Stimulated activated CD4-positive, alpha-beta T cell treated with anti-CD3 and anti-CD28 coated beads, Interleukin-12 subunit alpha, Interleukin-12 subunit beta, amount 100 ng/mL, for 48 hours (primary cell): ENCODE data around the gene ATRNL1.
"Not testable (repeated sequence)": the region's sequence is repeated elsewhere in the genome, so short reads cannot be mapped to it uniquely, and the experiment has no call there.

Experiments
- DNase-seq, 3 donors: peaks; one replicate each; pipeline ENCODE4 v3.0.0-alpha.2; 2020; ENCODE audit warnings: low read depth in 2 of 3, low spot score in 1 of 3

The ATRNL1 gene

DNA sequence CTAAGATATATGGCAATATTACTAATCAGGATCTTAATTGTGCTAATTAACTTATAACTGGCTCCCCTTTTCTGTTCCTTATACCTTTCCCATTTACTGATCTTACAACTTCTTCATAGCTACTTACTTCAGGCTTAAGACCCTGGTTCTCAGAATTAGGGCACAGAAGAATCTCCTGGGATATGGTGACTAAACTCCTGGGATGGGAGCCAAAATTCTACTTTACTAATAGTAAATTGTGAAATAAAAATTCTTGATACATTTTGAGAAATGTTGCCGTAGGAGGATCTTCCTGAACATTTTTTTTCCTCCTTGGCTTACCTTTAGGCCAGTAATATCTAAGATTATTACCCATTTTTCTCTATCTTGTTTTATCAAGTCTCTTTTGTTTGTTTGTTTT, 309.5 kb downstream of the ATRNL1 start:
- DNase-seq, result no peak

DNA sequence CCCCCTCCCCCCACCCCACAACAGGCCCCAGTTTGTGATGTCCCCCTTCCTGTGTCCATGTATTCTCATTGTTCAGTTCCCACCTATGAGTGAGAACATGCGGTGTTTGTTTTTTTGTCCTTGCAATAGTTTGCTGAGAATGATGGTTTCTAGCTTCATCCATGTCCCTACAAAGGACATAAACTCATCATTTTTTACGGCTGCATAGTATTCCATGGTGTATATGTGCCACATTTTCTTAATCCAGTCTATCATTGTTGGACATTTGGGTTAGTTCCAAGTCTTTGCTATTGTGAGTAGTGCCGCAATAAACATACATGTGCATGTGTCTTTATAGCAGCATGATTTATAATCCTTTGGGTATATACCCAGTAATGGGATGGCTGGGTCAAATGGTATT, 312.7 kb downstream of the ATRNL1 start:
- not testable (repeated sequence) for DNase-seq

GRCh38 chr10:115409347-115409746, 316.2 kb downstream of the ATRNL1 start:
- no peak for DNase-seq

- DNase-seq, result no peak
These were observed 324.6 kb downstream of the ATRNL1 start for GRCh38 chr10:115417585-115418265.

- DNase-seq, result no peak
These were observed 329.5 kb downstream of the ATRNL1 start for GRCh38 chr10:115422624-115423023.

GRCh38 chr10:115427611-115428010, 334.4 kb downstream of the ATRNL1 start:
- no peak for DNase-seq

DNA sequence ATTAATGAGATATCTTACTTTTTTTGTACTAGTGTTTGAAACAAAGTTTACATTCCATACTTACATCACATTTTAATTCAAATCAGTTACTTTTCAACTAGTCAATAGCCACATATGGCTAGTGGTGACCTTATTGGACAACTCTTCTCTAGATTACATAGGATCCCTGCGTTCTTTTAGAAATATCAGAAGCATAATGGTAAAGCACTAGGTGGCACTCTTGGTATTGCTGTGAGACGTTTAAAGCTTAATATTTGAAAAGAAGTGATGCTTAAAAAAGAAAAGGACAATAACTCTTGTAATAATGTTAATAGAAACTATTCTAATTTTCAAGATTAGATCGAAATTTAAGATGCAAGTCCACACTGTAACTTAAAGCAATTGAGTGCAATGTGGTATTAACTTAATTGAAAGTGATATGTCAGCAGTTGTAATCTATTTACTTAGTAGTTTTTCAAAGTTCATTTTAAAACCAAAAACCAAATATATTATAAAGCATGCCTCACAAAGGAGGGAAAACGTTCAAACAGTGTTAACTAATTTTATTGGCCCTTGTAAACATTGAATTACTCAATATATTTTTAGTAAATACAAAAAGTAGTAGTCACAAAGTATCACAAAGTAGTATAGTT, 339.1 kb downstream of the ATRNL1 start:
- no peak for DNase-seq

DNA sequence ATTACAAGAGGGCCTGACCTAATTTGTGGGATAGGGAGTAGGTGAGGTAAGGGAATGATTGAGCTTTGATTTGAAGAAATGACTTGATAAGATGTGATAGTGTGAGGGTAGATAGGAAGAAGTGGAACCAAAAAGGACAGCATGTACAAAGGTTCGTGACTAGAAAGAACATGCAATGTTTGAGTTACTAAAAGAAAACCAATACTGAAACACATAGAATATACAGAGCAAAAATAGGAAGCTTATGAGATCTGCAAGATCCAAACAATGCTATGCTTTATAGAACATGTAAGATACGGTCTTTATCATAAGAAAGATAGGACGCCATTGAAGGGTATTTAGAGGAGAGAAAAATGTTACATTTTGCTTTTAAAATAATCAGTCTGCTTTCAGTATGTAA, 343.8 kb downstream of the ATRNL1 start:
- DNase-seq, result no peak

DNA sequence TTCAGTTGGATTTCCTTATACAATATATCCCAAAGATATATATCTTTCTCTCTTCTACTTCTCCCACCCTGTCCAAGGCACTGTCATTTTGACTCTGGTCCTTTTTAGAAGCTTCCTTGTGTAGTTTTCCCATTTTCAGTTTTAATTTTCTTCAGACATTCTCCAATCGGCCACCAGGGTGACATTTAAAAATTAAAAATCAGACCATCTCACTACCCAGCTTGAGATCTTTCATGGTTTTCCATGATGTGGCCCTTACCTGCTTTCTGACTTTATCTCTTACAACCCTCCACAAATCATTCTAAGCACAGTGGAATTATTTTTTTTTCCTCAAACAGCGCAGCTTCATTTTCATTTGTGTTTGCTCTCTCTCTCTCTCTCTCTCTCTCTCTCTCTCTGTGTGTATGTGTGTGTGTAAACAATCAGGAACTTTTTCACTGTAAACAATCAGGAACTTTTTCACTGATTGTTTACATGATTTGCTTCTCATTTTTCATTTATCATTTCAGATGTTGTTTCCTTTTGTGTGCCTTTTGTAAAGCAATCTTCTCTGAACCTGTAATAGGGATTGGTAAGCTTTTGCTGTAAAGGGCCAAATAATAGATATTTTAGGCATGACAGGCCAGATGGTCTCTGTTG, 348.9 kb downstream of the ATRNL1 start:
- no peak for DNase-seq

- no peak for DNase-seq
These were observed 363.6 kb downstream of the ATRNL1 start for GRCh38 chr10:115456812-115457211.

- DNase-seq, result no peak
These were observed 390.1 kb downstream of the ATRNL1 start for GRCh38 chr10:115483294-115483693.

- no peak for DNase-seq
These were observed 398.5 kb downstream of the ATRNL1 start for GRCh38 chr10:115491526-115492140.

- no peak for DNase-seq
These were observed 410.4 kb downstream of the ATRNL1 start for GRCh38 chr10:115503546-115503945.

GRCh38 chr10:115514895-115515294, 421.7 kb downstream of the ATRNL1 start:
- DNase-seq, result no peak

- no peak for DNase-seq
These were observed 432.0 kb downstream of the ATRNL1 start for GRCh38 chr10:115525141-115525540.

DNA sequence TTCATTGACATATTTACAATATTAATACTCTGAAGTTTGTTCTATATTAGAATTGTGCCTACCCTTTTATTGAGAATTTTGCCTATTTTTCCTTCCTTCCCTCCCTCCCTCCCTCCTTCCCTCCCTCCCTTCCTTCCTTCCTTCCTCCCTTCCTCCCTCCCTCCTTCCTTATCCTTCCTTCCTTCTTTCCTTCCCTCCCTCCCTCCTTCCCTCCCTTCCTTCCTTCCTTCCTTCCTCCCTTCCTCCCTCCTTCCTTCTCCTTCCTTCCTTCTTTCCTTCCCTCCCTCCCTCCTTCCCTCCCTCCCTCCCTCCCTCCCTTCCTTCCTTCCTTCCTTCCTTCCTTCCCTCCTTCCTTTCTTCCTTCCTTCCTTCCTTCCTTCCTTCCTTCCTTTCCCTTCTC, 434.5 kb downstream of the ATRNL1 start:
- not testable (repeated sequence) for DNase-seq

GRCh38 chr10:115536401-115536800, 443.2 kb downstream of the ATRNL1 start:
- not testable (repeated sequence) for DNase-seq

GRCh38 chr10:115539142-115539762, 446.1 kb downstream of the ATRNL1 start:
- DNase-seq, result no peak

DNA sequence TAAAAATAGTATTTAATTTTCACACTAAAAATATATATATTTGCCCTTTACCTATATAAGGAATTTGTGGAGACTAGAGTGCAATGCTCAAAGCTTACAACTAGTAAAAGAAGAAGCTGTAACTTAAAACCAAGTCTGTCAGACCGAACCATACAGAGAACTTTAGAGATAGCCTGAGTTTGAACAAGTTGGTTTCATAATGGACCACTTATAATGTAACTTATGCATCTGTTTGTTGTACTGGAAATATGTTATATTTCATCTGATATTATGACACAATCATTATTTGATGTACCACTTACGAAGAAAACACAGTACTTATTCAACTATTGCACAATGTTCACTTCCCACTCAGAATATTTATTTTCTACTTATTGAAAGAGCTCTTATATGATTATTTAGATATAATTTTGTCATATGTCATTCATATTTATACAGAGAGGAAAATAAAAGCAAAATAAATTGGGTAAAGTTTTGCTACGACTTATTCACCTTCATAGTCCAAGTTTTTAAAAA, 462.8 kb downstream of the ATRNL1 start:
- DNase-seq, result no peak

GRCh38 chr10:115558252-115558651, 465.1 kb downstream of the ATRNL1 start:
- DNase-seq, result no peak

GRCh38 chr10:115566867-115567266, 473.7 kb downstream of the ATRNL1 start:
- no peak for DNase-seq
